Measurements from ENCODE around the gene KCNA4. TPM values are rescaled to one million over a fixed set of nuclear protein-coding genes. Genes with fewer than 3 reads are reported as not detected.
"Not testable (repeated sequence)": the region's sequence is repeated elsewhere in the genome, so short reads cannot be mapped to it uniquely, and the experiment has no call there.

The KCNA4 gene
- polyA plus RNA-seq (ENCODE audit: insufficient read length), result 0.13 TPM
- long read RNA-seq, donor 1, result 0 reads
- long read RNA-seq, donor 2, full-length matches to known transcripts, result 1 of 1 reads
- long read RNA-seq, donor 2, partial matches to known transcripts, result 0 of 1 reads
- long read RNA-seq, donor 2, other reads (novel, unspliced or antisense), result 0 of 1 reads
- long read RNA-seq, donor 3, result 0 reads
- long read RNA-seq, donor 4, result 0 reads
- long read RNA-seq, donor 5, result 0 reads
- long read RNA-seq, donor 6, result 0 reads
- long read RNA-seq, donor 7, result 0 reads
- long read RNA-seq, donor 8, result 0 reads

- peak; percentile 51 for DNase-seq
Observed at GRCh38 chr11:30016588-30017363, at the start of gene KCNA4. Gene KCNA4, minus strand, starts transcription at chr11:30017030. Its CDS starts 4,352 bp downstream, at chr11:30012678.

GRCh38 chr11:30062103-30062502 is 45.3 kb upstream of the KCNA4 start:
- DNase-seq, result no peak

GRCh38 chr11:30059172-30059815 is 42.5 kb upstream of the KCNA4 start:
- no peak for DNase-seq

GRCh38 chr11:30049214-30049613 is 32.4 kb upstream of the KCNA4 start:
- DNase-seq, result no peak

GRCh38 chr11:30046578-30046945 is 29.7 kb upstream of the KCNA4 start:
- no peak for DNase-seq

- no peak for DNase-seq
Observed at GRCh38 chr11:30045921-30046577, 29.2 kb upstream of the KCNA4 start.

GRCh38 chr11:30045144-30045543 is 28.3 kb upstream of the KCNA4 start:
- no peak for DNase-seq

- DNase-seq, result no peak
Observed at GRCh38 chr11:30041171-30041570, 24.3 kb upstream of the KCNA4 start.

- DNase-seq, result not testable (repeated sequence)
Observed at GRCh38 chr11:30034746-30035145, 17.9 kb upstream of the KCNA4 start.

GRCh38 chr11:30034166-30034565 is 17.3 kb upstream of the KCNA4 start:
- DNase-seq, result not testable (repeated sequence)

GRCh38 chr11:30025396-30026139 is 8.7 kb upstream of the KCNA4 start:
- DNase-seq, result no peak

- no peak for DNase-seq
Observed at GRCh38 chr11:30023074-30023473, 6.2 kb upstream of the KCNA4 start.

- no peak for DNase-seq
Observed at GRCh38 chr11:30019481-30019880, 2.7 kb upstream of the KCNA4 start.

- no peak for DNase-seq
Observed at GRCh38 chr11:30018495-30018894, 1.7 kb upstream of the KCNA4 start.

- DNase-seq, result no peak
Observed at GRCh38 chr11:30017445-30017895, 640 bp upstream of the KCNA4 start.

GRCh38 chr11:30015725-30016412 is 961 bp downstream of the KCNA4 start:
- DNase-seq, result no peak

- no peak for DNase-seq
Observed at GRCh38 chr11:30012346-30012745, 4.5 kb downstream of the KCNA4 start.

GRCh38 chr11:30009060-30009459 is 7.8 kb downstream of the KCNA4 start:
- no peak for DNase-seq

- no peak for DNase-seq
Observed at GRCh38 chr11:30006876-30007275, 10.0 kb downstream of the KCNA4 start.

GRCh38 chr11:30002157-30002785 is 14.6 kb downstream of the KCNA4 start:
- no peak for DNase-seq

Data from left kidney (tissue), 8 donors.